ENCODE measurements around the gene SOHLH2. TPM values are rescaled to one million over a fixed set of nuclear protein-coding genes. Genes with fewer than 3 reads are reported as not detected.

The SOHLH2 gene
- polyA plus RNA-seq, 1 donor from 2014 or later, result 4.5 TPM

DNA sequence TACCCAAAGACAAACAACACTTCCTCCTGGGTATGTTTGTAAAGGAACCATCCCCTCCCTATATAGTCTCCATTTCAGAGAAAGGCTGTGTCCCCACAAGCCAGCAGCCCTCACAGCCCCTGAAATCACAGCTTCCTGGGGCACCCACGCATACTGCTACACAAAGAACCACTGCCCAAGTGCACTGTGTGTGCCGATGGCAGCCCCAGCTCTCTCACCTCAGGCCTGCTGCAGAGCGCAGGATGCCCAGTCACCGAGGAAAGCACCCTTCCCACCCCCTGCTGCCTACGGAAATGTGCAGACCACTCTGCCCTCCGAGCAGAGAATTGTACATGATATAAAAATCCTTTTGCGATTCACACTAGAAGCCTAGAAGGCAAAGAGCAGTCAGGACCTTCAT lies 39.4 kb downstream of the SOHLH2 start:
- no peak for TF ChIP-seq SMC3 (conservative IDR thresholded peaks at IDR 0.05; ENCODE audit: poor library complexity)
- no peak for TF ChIP-seq CTCF (IDR thresholded peaks at IDR 0.05; ENCODE audit: poor library complexity, severe bottlenecking)
- no peak for TF ChIP-seq REST (IDR thresholded peaks at IDR 0.05; ENCODE audit: borderline replicate concordance)
- TF ChIP-seq TAF1 (IDR thresholded peaks at IDR 0.05; ENCODE audit: low read depth), result no peak
- no peak for TF ChIP-seq EZH2 (IDR thresholded peaks at IDR 0.05; ENCODE audit: borderline replicate concordance, insufficient read depth, low read length, poor library complexity, severe bottlenecking)
- no peak for TF ChIP-seq POLR2AphosphoS5 (IDR thresholded peaks at IDR 0.05)
- TF ChIP-seq EP300 (conservative IDR thresholded peaks at IDR 0.05; ENCODE audit: poor library complexity, severe bottlenecking), result no peak
- no peak for TF ChIP-seq RAD21 (conservative IDR thresholded peaks at IDR 0.05)
- TF ChIP-seq MXI1 (conservative IDR thresholded peaks at IDR 0.05; ENCODE audit: poor library complexity, severe bottlenecking), result no peak
- no peaks in the 10 kb centered on the region for H3F3A ChIP-seq (ENCODE audit: insufficient read depth, low read length, poor library complexity, severe bottlenecking)
- no peaks in the 10 kb centered on the region for H3K27me3 ChIP-seq (ENCODE audit: insufficient read depth, low read depth, low read length)
- H3K4me2 ChIP-seq (ENCODE audit: low read length), result no peak overlapping the region
- H3K4me3 ChIP-seq (ENCODE audit: low read length), result no peak overlapping the region
- no peaks in the 10 kb centered on the region for H3K36me3 ChIP-seq (ENCODE audit: insufficient read depth, low read length)
- H3K27ac ChIP-seq (ENCODE audit: low read length), result no peak overlapping the region
- no peaks in the 10 kb centered on the region for H3K9me3 ChIP-seq (ENCODE audit: low read length)
- no peak overlapping the region for H3K9ac ChIP-seq (ENCODE audit: low read length)
- no peaks in the 10 kb centered on the region for H4K20me1 ChIP-seq (ENCODE audit: insufficient read depth)
- H3K9me2 ChIP-seq (ENCODE audit: insufficient read depth, low read length), result no peaks in the 10 kb centered on the region
- no peak overlapping the region for H2AFZ ChIP-seq (ENCODE audit: low read depth, low read length)
- no peaks in the 10 kb centered on the region for H3K79me2 ChIP-seq (replicated peaks; ENCODE audit: insufficient read depth, low read length)

- Histone ChIP-seq H3K27me3 (ENCODE audit: insufficient read depth, low read depth, low read length) (no peaks in the 10 kb centered on the region), H3K4me3 (ENCODE audit: low read length) (no peak overlapping the region), H2AFZ (ENCODE audit: low read depth, low read length) (no peak overlapping the region), H3K9me3 (ENCODE audit: low read length) (no peaks in the 10 kb centered on the region), H3K79me2 (replicated peaks; ENCODE audit: insufficient read depth, low read length) (no peaks in the 10 kb centered on the region), H4K20me1 (ENCODE audit: insufficient read depth) (no peaks in the 10 kb centered on the region), H3F3A (ENCODE audit: insufficient read depth, low read length, poor library complexity, severe bottlenecking) (no peaks in the 10 kb centered on the region), H3K27ac (ENCODE audit: low read length) (no peak overlapping the region), H3K4me2 (ENCODE audit: low read length) (no peak overlapping the region), H3K9ac (ENCODE audit: low read length) (no peak overlapping the region), H3K36me3 (ENCODE audit: insufficient read depth, low read length) (no peaks in the 10 kb centered on the region), H3K9me2 (ENCODE audit: insufficient read depth, low read length) (no peaks in the 10 kb centered on the region)
- TF ChIP-seq REST (IDR thresholded peaks at IDR 0.05; ENCODE audit: borderline replicate concordance), result no peak
Observed at GRCh38 chr13:36173571-36174322, 40.6 kb downstream of the SOHLH2 start.
